GM12872 (cell line): ENCODE data around the gene CHCHD10.

Source experiments
- CTCF ChIP-seq: IDR thresholded peaks from 3 replicates; pipeline ENCODE4 v1.5.1; 2011; ENCODE audit warnings: low read depth, mild to moderate bottlenecking, low read length, moderate library complexity; ENCODE audit not compliant: insufficient read depth

CHCHD10 gene

GRCh38 chr22:23786752-23787599 lies 19.2 kb upstream of the CHCHD10 start, which contains the start of gene SMARCB1:
Gene SMARCB1, plus strand, starts transcription at chr22:23786966. Its CDS starts 204 bp downstream, at chr22:23787170.
- no peak for TF ChIP-seq CTCF

- no peak for TF ChIP-seq CTCF
These were observed 18.5 kb upstream of the CHCHD10 start for GRCh38 chr22:23786261-23786710.

- TF ChIP-seq CTCF = no peak
These were observed 16.5 kb upstream of the CHCHD10 start for GRCh38 chr22:23784215-23784732.

GRCh38 chr22:23783265-23784150 lies 15.7 kb upstream of the CHCHD10 start:
- no peak for TF ChIP-seq CTCF

GRCh38 chr22:23782703-23783102 lies 14.9 kb upstream of the CHCHD10 start:
- no peak for TF ChIP-seq CTCF

DNA sequence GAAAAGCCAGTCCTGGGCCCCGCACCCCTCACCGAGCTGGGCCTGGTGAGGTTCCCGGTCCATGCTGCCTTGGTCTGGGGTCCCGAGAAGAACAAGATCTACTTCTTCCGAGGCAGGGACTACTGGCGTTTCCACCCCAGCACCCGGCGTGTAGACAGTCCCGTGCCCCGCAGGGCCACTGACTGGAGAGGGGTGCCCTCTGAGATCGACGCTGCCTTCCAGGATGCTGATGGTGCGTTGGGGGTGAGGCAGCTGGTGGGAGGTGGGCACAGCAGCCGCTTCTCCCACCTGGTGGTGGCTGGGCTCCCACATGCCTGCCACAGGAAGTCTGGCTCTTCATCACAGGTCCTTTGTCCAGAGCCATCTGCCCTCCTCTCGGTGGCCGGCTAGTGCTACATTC lies 14.5 kb upstream of the CHCHD10 start:
- TF ChIP-seq CTCF = no peak
